ENCODE measurements around the gene TAL2.

The TAL2 gene

DNA sequence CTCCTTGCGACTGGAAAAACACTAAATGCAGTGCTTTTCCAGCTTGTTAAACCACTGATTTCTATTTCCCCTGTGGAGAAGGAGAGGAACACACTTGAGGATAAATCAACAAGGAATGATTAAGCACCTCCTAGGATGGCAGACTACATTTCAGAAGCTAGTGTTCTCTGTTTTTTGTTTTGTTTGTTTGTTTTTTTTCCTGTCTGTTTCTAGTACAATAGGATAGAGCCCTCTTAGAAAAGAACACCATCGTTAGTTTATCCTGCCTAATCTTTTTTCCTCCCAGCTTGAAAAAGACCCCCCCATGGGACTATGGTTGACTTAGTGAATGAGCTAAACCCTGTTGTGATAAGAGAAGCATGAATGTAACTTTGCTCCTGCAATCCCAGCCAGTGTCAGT lies 3.9 kb upstream of the TAL2 start:
- TF ChIP-seq, protein P1, sequence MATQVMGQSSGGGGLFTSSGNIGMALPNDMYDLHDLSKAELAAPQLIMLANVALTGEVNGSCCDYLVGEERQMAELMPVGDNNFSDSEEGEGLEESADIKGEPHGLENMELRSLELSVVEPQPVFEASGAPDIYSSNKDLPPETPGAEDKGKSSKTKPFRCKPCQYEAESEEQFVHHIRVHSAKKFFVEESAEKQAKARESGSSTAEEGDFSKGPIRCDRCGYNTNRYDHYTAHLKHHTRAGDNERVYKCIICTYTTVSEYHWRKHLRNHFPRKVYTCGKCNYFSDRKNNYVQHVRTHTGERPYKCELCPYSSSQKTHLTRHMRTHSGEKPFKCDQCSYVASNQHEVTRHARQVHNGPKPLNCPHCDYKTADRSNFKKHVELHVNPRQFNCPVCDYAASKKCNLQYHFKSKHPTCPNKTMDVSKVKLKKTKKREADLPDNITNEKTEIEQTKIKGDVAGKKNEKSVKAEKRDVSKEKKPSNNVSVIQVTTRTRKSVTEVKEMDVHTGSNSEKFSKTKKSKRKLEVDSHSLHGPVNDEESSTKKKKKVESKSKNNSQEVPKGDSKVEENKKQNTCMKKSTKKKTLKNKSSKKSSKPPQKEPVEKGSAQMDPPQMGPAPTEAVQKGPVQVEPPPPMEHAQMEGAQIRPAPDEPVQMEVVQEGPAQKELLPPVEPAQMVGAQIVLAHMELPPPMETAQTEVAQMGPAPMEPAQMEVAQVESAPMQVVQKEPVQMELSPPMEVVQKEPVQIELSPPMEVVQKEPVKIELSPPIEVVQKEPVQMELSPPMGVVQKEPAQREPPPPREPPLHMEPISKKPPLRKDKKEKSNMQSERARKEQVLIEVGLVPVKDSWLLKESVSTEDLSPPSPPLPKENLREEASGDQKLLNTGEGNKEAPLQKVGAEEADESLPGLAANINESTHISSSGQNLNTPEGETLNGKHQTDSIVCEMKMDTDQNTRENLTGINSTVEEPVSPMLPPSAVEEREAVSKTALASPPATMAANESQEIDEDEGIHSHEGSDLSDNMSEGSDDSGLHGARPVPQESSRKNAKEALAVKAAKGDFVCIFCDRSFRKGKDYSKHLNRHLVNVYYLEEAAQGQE (IDR thresholded peaks at IDR 0.05; ENCODE audit: low read depth): no peak
- TF ChIP-seq CREB1 (IDR thresholded peaks at IDR 0.05; ENCODE audit: low read depth) (no peak), ZBTB7A (IDR thresholded peaks at IDR 0.05; ENCODE audit: low read depth) (no peak)

DNA sequence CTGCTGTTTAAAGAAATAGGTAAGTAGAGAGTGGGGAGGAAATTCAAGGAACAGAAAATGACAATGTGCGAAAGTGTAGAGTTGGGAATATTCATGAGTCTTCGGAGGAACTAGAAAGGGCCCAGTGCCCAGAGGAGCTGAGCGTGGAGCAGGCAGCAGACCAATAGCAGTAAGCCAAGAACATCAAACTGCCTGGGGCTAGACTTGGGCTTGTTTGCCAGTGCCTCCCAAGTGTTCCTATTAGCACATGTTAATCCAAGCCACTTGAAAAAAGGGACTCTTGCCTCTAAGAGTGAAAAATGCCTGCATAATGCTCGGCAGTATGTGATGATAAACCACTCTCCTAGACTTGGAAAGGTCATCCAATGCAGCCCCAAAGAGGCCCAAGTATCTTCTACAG lies 1.2 kb upstream of the TAL2 start:
- no peak for TF ChIP-seq YY1 (IDR thresholded peaks at IDR 0.05; ENCODE audit: low read depth)
- TF ChIP-seq TAF1 (IDR thresholded peaks at IDR 0.05; ENCODE audit: low read depth): no peak
- TF ChIP-seq RAD21 (IDR thresholded peaks at IDR 0.05; ENCODE audit: low read depth): no peak
- TF ChIP-seq NFIC (IDR thresholded peaks at IDR 0.05): no peak
- TF ChIP-seq CEBPB (IDR thresholded peaks at IDR 0.05): no peak
- no peak for TF ChIP-seq EGR1 (IDR thresholded peaks at IDR 0.05)
- TF ChIP-seq EP300 (IDR thresholded peaks at IDR 0.05; ENCODE audit: borderline replicate concordance): no peak
- no peak for TF ChIP-seq ZBTB7A (IDR thresholded peaks at IDR 0.05; ENCODE audit: low read depth)
- TF ChIP-seq, protein P2, sequence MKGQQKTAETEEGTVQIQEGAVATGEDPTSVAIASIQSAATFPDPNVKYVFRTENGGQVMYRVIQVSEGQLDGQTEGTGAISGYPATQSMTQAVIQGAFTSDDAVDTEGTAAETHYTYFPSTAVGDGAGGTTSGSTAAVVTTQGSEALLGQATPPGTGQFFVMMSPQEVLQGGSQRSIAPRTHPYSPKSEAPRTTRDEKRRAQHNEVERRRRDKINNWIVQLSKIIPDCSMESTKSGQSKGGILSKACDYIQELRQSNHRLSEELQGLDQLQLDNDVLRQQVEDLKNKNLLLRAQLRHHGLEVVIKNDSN (IDR thresholded peaks at IDR 0.05): no peak
- no peak for TF ChIP-seq TCF12 (IDR thresholded peaks at IDR 0.05; ENCODE audit: low read depth)
- TF ChIP-seq, protein P3, sequence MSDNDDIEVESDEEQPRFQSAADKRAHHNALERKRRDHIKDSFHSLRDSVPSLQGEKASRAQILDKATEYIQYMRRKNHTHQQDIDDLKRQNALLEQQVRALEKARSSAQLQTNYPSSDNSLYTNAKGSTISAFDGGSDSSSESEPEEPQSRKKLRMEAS (IDR thresholded peaks at IDR 0.05): no peak
- no peak for TF ChIP-seq TEAD4 (IDR thresholded peaks at IDR 0.05)
- TF ChIP-seq FOXM1 (IDR thresholded peaks at IDR 0.05; ENCODE audit: borderline replicate concordance, low read depth): no peak
- TF ChIP-seq CREB1 (IDR thresholded peaks at IDR 0.05; ENCODE audit: low read depth): no peak
- TF ChIP-seq, protein P1 (IDR thresholded peaks at IDR 0.05; ENCODE audit: low read depth): no peak

DNA sequence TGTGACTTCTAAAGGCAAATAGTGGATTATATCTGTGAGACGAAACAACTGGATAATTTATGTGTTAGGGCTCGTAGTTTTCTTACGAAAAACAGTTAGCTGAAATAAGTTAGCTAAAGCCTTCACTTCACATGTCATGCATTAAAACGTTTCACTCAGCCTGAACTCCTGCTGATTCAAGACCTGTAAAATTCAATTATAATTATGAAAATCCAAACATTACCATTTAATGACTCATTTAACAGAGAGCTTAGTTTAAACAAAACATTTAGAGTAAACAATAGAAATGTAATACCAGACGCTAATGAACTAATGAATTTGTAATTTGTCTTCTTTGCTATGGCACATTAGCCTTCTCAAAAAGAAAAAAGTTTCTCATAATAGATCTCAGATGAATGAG lies 1.7 kb downstream of the TAL2 start:
- TF ChIP-seq YY1 (IDR thresholded peaks at IDR 0.05; ENCODE audit: low read depth): no peak
- TF ChIP-seq EGR1 (IDR thresholded peaks at IDR 0.05): no peak
- TF ChIP-seq, protein P3 (IDR thresholded peaks at IDR 0.05): no peak
- no peak for TF ChIP-seq CEBPB (IDR thresholded peaks at IDR 0.05)
- TF ChIP-seq FOXM1 (IDR thresholded peaks at IDR 0.05; ENCODE audit: borderline replicate concordance, low read depth): no peak
- no peak for TF ChIP-seq EP300 (IDR thresholded peaks at IDR 0.05; ENCODE audit: borderline replicate concordance)

DNA sequence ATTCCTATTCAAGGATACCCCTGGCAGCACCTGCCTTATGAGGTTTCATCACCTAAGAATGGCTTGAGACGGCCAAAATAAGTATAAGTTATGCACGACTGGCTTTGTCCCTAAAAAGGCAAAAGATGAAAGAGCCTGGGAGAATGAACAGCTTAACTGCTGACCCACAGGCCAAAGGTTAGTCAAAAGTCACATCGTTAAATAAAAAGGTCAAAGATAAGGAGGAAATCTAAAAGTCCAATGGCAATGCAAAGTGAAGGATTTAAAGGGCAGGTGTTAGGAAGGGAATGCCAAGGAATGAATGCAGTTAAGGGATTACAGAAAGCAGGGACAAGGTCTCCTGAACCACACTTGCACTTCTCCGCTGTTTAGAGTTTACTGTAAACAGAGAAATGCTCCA lies 5.6 kb downstream of the TAL2 start:
- TF ChIP-seq RAD21 (IDR thresholded peaks at IDR 0.05; ENCODE audit: low read depth): no peak
- no peak for TF ChIP-seq EGR1 (IDR thresholded peaks at IDR 0.05)
- TF ChIP-seq, protein P3 (IDR thresholded peaks at IDR 0.05): no peak

DNA sequence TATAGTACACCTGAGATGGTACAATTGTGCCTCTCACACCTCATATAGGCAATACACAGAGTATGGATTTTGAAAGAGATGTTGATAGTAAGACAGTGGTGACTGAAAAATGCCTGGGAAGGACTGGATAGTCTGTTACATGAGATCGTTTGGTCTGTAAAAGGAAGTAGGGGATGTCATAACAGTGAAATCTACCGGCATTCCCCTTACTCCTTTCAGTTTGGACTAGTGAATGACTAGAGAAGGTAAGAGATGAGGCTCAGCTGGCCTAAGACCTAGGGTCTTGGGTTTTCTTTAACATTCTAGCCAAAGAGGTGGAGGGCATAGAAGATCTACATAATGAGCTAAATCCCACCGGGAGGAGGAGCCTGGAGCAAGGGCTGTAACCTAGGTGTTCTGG lies 8.1 kb downstream of the TAL2 start:
- TF ChIP-seq RAD21 (IDR thresholded peaks at IDR 0.05; ENCODE audit: low read depth) (no peak), TAF1 (IDR thresholded peaks at IDR 0.05; ENCODE audit: low read depth) (no peak), YY1 (IDR thresholded peaks at IDR 0.05; ENCODE audit: low read depth) (no peak), ZBTB7A (IDR thresholded peaks at IDR 0.05; ENCODE audit: low read depth) (no peak), NFIC (IDR thresholded peaks at IDR 0.05) (no peak), EGR1 (IDR thresholded peaks at IDR 0.05) (no peak), EP300 (IDR thresholded peaks at IDR 0.05; ENCODE audit: borderline replicate concordance) (no peak)

DNA sequence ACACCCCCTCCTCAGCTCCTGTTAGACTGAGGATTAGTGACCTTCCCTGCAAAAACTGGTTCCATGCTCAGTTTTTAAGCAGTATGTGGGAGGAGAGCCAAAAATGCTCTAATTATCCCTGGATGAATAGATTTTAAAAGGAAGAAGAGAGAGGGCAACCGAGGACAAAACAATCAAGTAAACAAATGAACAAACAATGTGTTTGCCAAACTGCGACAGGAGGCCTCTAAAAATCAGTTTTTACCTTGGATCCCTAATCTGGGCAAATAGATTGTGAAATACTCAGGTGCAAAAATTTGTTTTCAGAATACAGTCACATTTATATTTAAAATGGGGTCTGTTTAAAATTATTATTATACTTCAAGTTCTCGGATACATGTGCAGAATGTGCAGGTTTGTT lies 8.5 kb downstream of the TAL2 start:
- TF ChIP-seq TCF12 (IDR thresholded peaks at IDR 0.05; ENCODE audit: low read depth): no peak
- no peak for TF ChIP-seq CEBPB (IDR thresholded peaks at IDR 0.05)
- no peak for TF ChIP-seq TEAD4 (IDR thresholded peaks at IDR 0.05)
- TF ChIP-seq, protein P2 (IDR thresholded peaks at IDR 0.05): no peak
- no peak for TF ChIP-seq NFIC (IDR thresholded peaks at IDR 0.05)
- TF ChIP-seq RAD21 (IDR thresholded peaks at IDR 0.05; ENCODE audit: low read depth): no peak
- no peak for TF ChIP-seq ZBTB7A (IDR thresholded peaks at IDR 0.05; ENCODE audit: low read depth)
- TF ChIP-seq YY1 (IDR thresholded peaks at IDR 0.05; ENCODE audit: low read depth): no peak
- no peak for TF ChIP-seq EGR1 (IDR thresholded peaks at IDR 0.05)
- TF ChIP-seq, protein P1 (IDR thresholded peaks at IDR 0.05; ENCODE audit: low read depth): no peak
- TF ChIP-seq FOXM1 (IDR thresholded peaks at IDR 0.05; ENCODE audit: borderline replicate concordance, low read depth): no peak
- no peak for TF ChIP-seq TAF1 (IDR thresholded peaks at IDR 0.05; ENCODE audit: low read depth)
- no peak for TF ChIP-seq CREB1 (IDR thresholded peaks at IDR 0.05; ENCODE audit: low read depth)
- TF ChIP-seq, protein P3 (IDR thresholded peaks at IDR 0.05): no peak
- no peak for TF ChIP-seq EP300 (IDR thresholded peaks at IDR 0.05; ENCODE audit: borderline replicate concordance)

Measured in Ishikawa (cell line).